Mammary microvascular endothelial cell (primary cell): ENCODE measurements around the gene CARTPT. TPM values are rescaled to one million over a fixed set of nuclear protein-coding genes. Genes with fewer than 3 reads are reported as not detected.

Experiments used
- total RNA-seq: library from RNA; depleted of rRNA; stranded (reverse); fragments of >200 nt; gene quantifications from 2 replicates; pipeline ENCODE4 v1.2.3, GENCODE V29; 2015

CARTPT gene
- total RNA-seq, result not detected in 2 replicates

DNA sequence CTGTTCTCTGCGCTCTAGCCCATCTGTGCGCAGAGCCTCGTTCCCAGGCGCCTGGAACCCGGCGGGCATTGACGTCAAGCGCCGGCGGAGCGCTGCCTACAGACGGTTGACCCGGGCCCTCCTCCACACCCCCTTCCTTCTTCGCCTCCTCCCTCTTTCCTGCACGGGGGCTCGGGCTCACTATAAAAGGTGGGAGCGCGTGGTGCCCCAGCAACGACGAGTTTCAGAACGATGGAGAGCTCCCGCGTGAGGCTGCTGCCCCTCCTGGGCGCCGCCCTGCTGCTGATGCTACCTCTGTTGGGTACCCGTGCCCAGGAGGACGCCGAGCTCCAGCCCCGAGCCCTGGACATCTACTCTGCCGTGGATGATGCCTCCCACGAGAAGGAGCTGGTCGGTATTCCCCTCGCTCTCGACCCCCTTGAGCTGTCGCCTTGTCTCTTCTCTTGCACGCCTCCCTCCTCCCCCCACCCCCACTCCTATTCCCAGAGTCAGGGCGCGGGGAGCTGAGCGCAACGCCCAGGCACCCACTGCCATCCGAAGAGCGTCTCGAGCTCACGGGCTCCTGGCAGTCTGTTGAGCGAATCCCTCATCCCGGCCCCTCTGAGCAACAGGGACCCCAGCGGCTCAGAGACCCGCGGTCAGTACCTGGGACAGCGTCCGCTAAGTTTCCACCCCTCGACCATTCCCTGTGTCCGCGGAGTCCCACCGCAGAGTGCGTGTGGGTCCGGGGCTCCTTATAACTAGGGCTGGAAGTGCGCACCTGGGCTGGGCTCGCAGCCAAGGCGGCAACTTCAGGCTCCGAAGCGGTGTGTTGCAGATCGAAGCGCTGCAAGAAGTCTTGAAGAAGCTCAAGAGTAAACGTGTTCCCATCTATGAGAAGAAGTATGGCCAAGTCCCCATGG, at the start of gene CARTPT:
Gene CARTPT, plus strand, starts transcription at position 213 of the 902 bp plus-strand sequence. Its CDS starts 19 bp downstream, at position 232.

Other genes with a start within 250 kb of the CARTPT start
- gene MCCC2, start 131.9 kb upstream of the CARTPT start, total RNA-seq, result 32.1 and 32.4 TPM in 2 replicates